GM23338 (cell line): ENCODE data around the gene ATG7. TPM values are rescaled to one million over a fixed set of nuclear protein-coding genes. Genes with fewer than 3 reads are reported as not detected.

ENCODE experiments used
- ATAC-seq: fragments of 200-7000 bp; cut with Tn5 transposase; 3 replicates; pipeline ENCODE4 v1.9.1; 2020
- DNase-seq: peaks from one replicate; pipeline ENCODE4 v3.0.0-alpha.2; 2015; ENCODE audit warnings: low spot score
- H2AFZ ChIP-seq: fragments of 200-600 bp; sonication (generic); 2 replicates; pipeline ENCODE4 v1.8.0; 2016; ENCODE audit warnings: antibody characterized with exemption, mild to moderate bottlenecking, moderate library complexity
- H3F3A ChIP-seq: fragments of 200-600 bp; sonication (generic); replicated peaks from 2 replicates; pipeline ENCODE4 v1.8.0; 2017; ENCODE audit warnings: antibody characterized with exemption, mixed run types, low read depth
- H3K27ac ChIP-seq: fragments of 200-600 bp; sonication (generic); 2 replicates; pipeline ENCODE4 v1.6.1; 2016; ENCODE audit warnings: low read depth
- H3K27me3 ChIP-seq: fragments of 200-600 bp; sonication (generic); 2 replicates; pipeline ENCODE4 v1.8.0; 2016; ENCODE audit warnings: mild to moderate bottlenecking, mixed run types, moderate library complexity; ENCODE audit not compliant: insufficient read depth
- H3K36me3 ChIP-seq: fragments of 200-600 bp; sonication (generic); 2 replicates; pipeline ENCODE4 v1.8.0; 2016; ENCODE audit warnings: mild to moderate bottlenecking; ENCODE audit not compliant: insufficient read depth
- H3K4me1 ChIP-seq: fragments of 200-600 bp; sonication (generic); 2 replicates; pipeline ENCODE4 v1.8.0; 2016; ENCODE audit warnings: mild to moderate bottlenecking, moderate library complexity; ENCODE audit not compliant: insufficient read depth
- H3K4me2 ChIP-seq: fragments of 200-600 bp; sonication (generic); 2 replicates; pipeline ENCODE4 v1.7.1; 2017; ENCODE audit warnings: mixed run types
- H3K4me3 ChIP-seq: fragments of 200-600 bp; sonication (generic); 2 replicates; pipeline ENCODE4 v1.6.1; 2016; ENCODE audit warnings: mixed run types
- H3K79me2 ChIP-seq: fragments of 200-600 bp; sonication (generic); replicated peaks from 2 replicates; pipeline ENCODE4 v1.8.0; 2017; ENCODE audit warnings: mild to moderate bottlenecking; ENCODE audit not compliant: insufficient read depth
- H3K9me2 ChIP-seq: fragments of 200-600 bp; sonication (generic); 2 replicates; pipeline ENCODE4 v1.8.0; 2017; ENCODE audit not compliant: insufficient read depth
- H4K20me1 ChIP-seq: fragments of 200-600 bp; sonication (generic); replicated peaks from 2 replicates; pipeline ENCODE4 v1.8.0; 2017; ENCODE audit warnings: mild to moderate bottlenecking; ENCODE audit not compliant: insufficient read depth
- H3K27ac Mint-ChIP-seq: 2 replicates; pipeline ENCODE4 v1.8.0; 2020; ENCODE audit warnings: inconsistent platforms, mild to moderate bottlenecking, moderate library complexity, mixed read lengths
- H3K27me3 Mint-ChIP-seq: 3 replicates; pipeline ENCODE4 v1.8.0; 2022; ENCODE audit warnings: low read depth, mild to moderate bottlenecking, moderate library complexity, mixed read lengths, inconsistent platforms; ENCODE audit not compliant: insufficient read depth, poor library complexity
- H3K36me3 Mint-ChIP-seq: 3 replicates; pipeline ENCODE4 v1.8.0; 2021; ENCODE audit warnings: low read depth, mild to moderate bottlenecking, inconsistent platforms, moderate library complexity, mixed read lengths
- H3K4me1 Mint-ChIP-seq: 3 replicates; pipeline ENCODE4 v1.8.0; 2020; ENCODE audit warnings: mild to moderate bottlenecking, inconsistent platforms, mixed read lengths
- H3K4me3 Mint-ChIP-seq: 3 replicates; pipeline ENCODE4 v1.8.0; 2021; ENCODE audit warnings: moderate library complexity, mild to moderate bottlenecking, inconsistent platforms, mixed read lengths
- H3K9me3 Mint-ChIP-seq: 3 replicates; pipeline ENCODE4 v1.8.0; 2020; ENCODE audit warnings: moderate library complexity, mild to moderate bottlenecking, inconsistent platforms, mixed read lengths
- CREB1 ChIP-seq: fragments of 250-450 bp; sonication (Bioruptor Pico); IDR thresholded peaks from 2 replicates; pipeline ENCODE4 v1.5.0; 2020; ENCODE audit warnings: low read depth, mild to moderate bottlenecking, moderate library complexity
- ETS1 ChIP-seq: IDR thresholded peaks from 2 replicates; pipeline ENCODE4 v1.6.1; 2016; ENCODE audit warnings: antibody characterized with exemption
- JUNB ChIP-seq: IDR thresholded peaks from one replicate; pipeline ENCODE4 v1.6.1; 2016; ENCODE audit warnings: antibody characterized with exemption; ENCODE audit not compliant: unreplicated experiment
- POLR2AphosphoS5 ChIP-seq: IDR thresholded peaks from 2 replicates; pipeline ENCODE4 v1.6.1; 2016; ENCODE audit warnings: antibody characterized with exemption, low read depth
- REST ChIP-seq: IDR thresholded peaks from one replicate; pipeline ENCODE4 v1.6.1; 2018; ENCODE audit warnings: antibody characterized with exemption; ENCODE audit not compliant: unreplicated experiment
- STAT1 ChIP-seq: IDR thresholded peaks from one replicate; pipeline ENCODE4 v1.6.1; 2016; ENCODE audit warnings: antibody characterized with exemption; ENCODE audit not compliant: unreplicated experiment
- ZNF114 ChIP-seq: fragments of 250-450 bp; sonication (Bioruptor Pico); IDR thresholded peaks from 2 replicates; pipeline ENCODE4 v1.5.0; 2020; ENCODE audit warnings: mild to moderate bottlenecking, moderate library complexity
- ZNF331 ChIP-seq: fragments of 250-450 bp; sonication (Bioruptor Pico); IDR thresholded peaks from 2 replicates; pipeline ENCODE4 v1.5.0; 2020; ENCODE audit warnings: low read depth, mild to moderate bottlenecking, moderate library complexity
- ZNF462 ChIP-seq: fragments of 250-450 bp; sonication (Bioruptor Pico); IDR thresholded peaks from 2 replicates; pipeline ENCODE4 v1.5.0; 2020; ENCODE audit warnings: mild to moderate bottlenecking, moderate library complexity
- polyA plus RNA-seq: library from polyadenylated mRNA; unstranded; fragments of >200 nt; fragmentation: Nextera tagmentation; extraction: Ambion mirVana; gene quantifications from 2 replicates; pipeline ENCODE4 v1.2.1, GENCODE V29; 2016
- total RNA-seq: library from RNA; depleted of rRNA; stranded (reverse); fragments of >200 nt; shearing (Covaris generic); gene quantifications from 2 replicates; pipeline ENCODE4 v1.2.3, GENCODE V29; 2014

ATG7 gene
- total and polyA plus RNA-seq, 2 experiments from 2014 or later, result 16.2 to 36.7 TPM

- no peak for TF ChIP-seq ETS1
- no peak for TF ChIP-seq ZNF114
- no peak for TF ChIP-seq REST
- TF ChIP-seq STAT1, result no peak
- no peak for TF ChIP-seq CREB1 (CRISPR knock-in tag)
Observed at GRCh38 chr3:11477407-11477911, 205.3 kb downstream of the ATG7 start (continued).

GRCh38 chr3:11478167-11478566 is 206.0 kb downstream of the ATG7 start:
- H3F3A ChIP-seq, result no peaks in the 10 kb centered on the region
- Mint-ChIP-seq H3K27me3 (peaks cover 4% of the 10 kb centered on the region), H3K36me3 (no peaks in the 10 kb centered on the region), H3K27ac (no peak overlapping the region), H3K4me3 (no peak overlapping the region), H3K9me3 (no peaks in the 10 kb centered on the region; the same call in 2 of the 3 replicates), H3K4me1 (peaks cover 42% of the 10 kb centered on the region)
- H3K79me2 ChIP-seq, result no peaks in the 10 kb centered on the region
- H3K9me2 ChIP-seq, result no peaks in the 10 kb centered on the region
- H3K27me3 ChIP-seq, result no peaks in the 10 kb centered on the region
- H3K4me1 ChIP-seq, result peaks cover 20% of the 10 kb centered on the region
- no peaks in the 10 kb centered on the region for H4K20me1 ChIP-seq
- H3K4me2 ChIP-seq, result no peak overlapping the region
- no peak overlapping the region for H2AFZ ChIP-seq
- H3K36me3 ChIP-seq, result no peaks in the 10 kb centered on the region
- no peak overlapping the region for H3K27ac ChIP-seq
- H3K4me3 ChIP-seq, result no peak overlapping the region
- DNase-seq (no peak), ATAC-seq (no peak)
- no peak for TF ChIP-seq ETS1
- TF ChIP-seq ZNF331, result no peak
- TF ChIP-seq JUNB, result no peak
- no peak for TF ChIP-seq ZNF462 (CRISPR knock-in tag)
- TF ChIP-seq REST, result no peak
- TF ChIP-seq CREB1 (CRISPR knock-in tag), result no peak
- no peak for TF ChIP-seq POLR2AphosphoS5
- no peak for TF ChIP-seq ZNF114
